Astrocyte (in vitro differentiated cells and primary cell): Measurements from ENCODE around the gene ZC3H18. TPM values are rescaled to one million over a fixed set of nuclear protein-coding genes. Genes with fewer than 3 reads are reported as not detected.

Source experiments
- DNase-seq: peaks from one replicate; pipeline ENCODE4 v3.0.0-alpha.2; 2010; ENCODE audit warnings: low read depth
- FAIRE-seq: peaks from 2 replicates; lab custom pipeline; 2011; peaks lifted over from hg19 to GRCh38; lab: Jason Lieb, UNC
- H2AFZ ChIP-seq: 2 replicates; pipeline ENCODE4 v1.6.0; 2012; ENCODE audit warnings: low read depth, low read length, inconsistent platforms
- H3K27ac ChIP-seq: 2 replicates; pipeline ENCODE4 v1.5.1; 2011; ENCODE audit warnings: low read depth, low read length, inconsistent platforms
- H3K27me3 ChIP-seq: 2 replicates; pipeline ENCODE4 v1.6.0; 2011; ENCODE audit warnings: low read length, inconsistent platforms; ENCODE audit not compliant: insufficient read depth
- H3K36me3 ChIP-seq: 2 replicates; pipeline ENCODE4 v1.5.1; 2011; ENCODE audit warnings: low read length, inconsistent platforms; ENCODE audit not compliant: insufficient read depth
- H3K4me1 ChIP-seq: 2 replicates; pipeline ENCODE4 v1.5.1; 2011; ENCODE audit warnings: low read length, inconsistent platforms; ENCODE audit not compliant: insufficient read depth
- H3K4me2 ChIP-seq: 2 replicates; pipeline ENCODE4 v1.6.0; 2012; ENCODE audit warnings: low read length, inconsistent platforms
- H3K4me3 ChIP-seq: 2 replicates; pipeline ENCODE4 v1.5.1; 2011; ENCODE audit warnings: low read depth, mild to moderate bottlenecking, low read length, inconsistent platforms; ENCODE audit not compliant: insufficient read depth
- H3K79me2 ChIP-seq: 2 replicates; pipeline ENCODE4 v1.6.0; 2012; ENCODE audit warnings: mild to moderate bottlenecking, low read length, inconsistent platforms; ENCODE audit not compliant: insufficient read depth
- H3K9ac ChIP-seq: 2 replicates; pipeline ENCODE4 v1.6.0; 2012; ENCODE audit warnings: mild to moderate bottlenecking, low read length, inconsistent platforms
- H3K9me3 ChIP-seq: 2 replicates; pipeline ENCODE4 v1.5.1; 2012; ENCODE audit warnings: low read depth, mild to moderate bottlenecking, low read length, inconsistent platforms; ENCODE audit not compliant: insufficient read depth
- H4K20me1 ChIP-seq: 2 replicates; pipeline ENCODE4 v1.6.0; 2012; ENCODE audit warnings: low read length, inconsistent platforms; ENCODE audit not compliant: insufficient read depth
- H3K27ac Mint-ChIP-seq: one replicate; pipeline ENCODE4 v1.8.0; 2021; ENCODE audit warnings: mild to moderate bottlenecking, mixed read lengths; ENCODE audit not compliant: unreplicated experiment
- H3K27me3 Mint-ChIP-seq: one replicate; pipeline ENCODE4 v1.8.0; 2021; ENCODE audit warnings: low read depth, mixed read lengths; ENCODE audit not compliant: unreplicated experiment
- H3K36me3 Mint-ChIP-seq: one replicate; pipeline ENCODE4 v1.8.0; 2021; ENCODE audit warnings: low read depth, mixed read lengths; ENCODE audit not compliant: unreplicated experiment
- H3K4me1 Mint-ChIP-seq: one replicate; pipeline ENCODE4 v1.8.0; 2021; ENCODE audit warnings: low read depth, mixed read lengths; ENCODE audit not compliant: unreplicated experiment
- H3K4me3 Mint-ChIP-seq: one replicate; pipeline ENCODE4 v1.8.0; 2021; ENCODE audit warnings: mild to moderate bottlenecking, moderate library complexity, mixed read lengths; ENCODE audit not compliant: unreplicated experiment
- H3K9me3 Mint-ChIP-seq: one replicate; pipeline ENCODE4 v1.8.0; 2021; ENCODE audit warnings: mild to moderate bottlenecking, mixed read lengths; ENCODE audit not compliant: unreplicated experiment
- EZH2 ChIP-seq: IDR thresholded peaks from 2 replicates; pipeline ENCODE4 v1.6.1; 2012; ENCODE audit warnings: mild to moderate bottlenecking, low read length, inconsistent platforms; ENCODE audit not compliant: insufficient read depth
- total RNA-seq: library from RNA; stranded (reverse); gene quantifications from 2 replicates; pipeline ENCODE4 v1.2.1, GENCODE V29; 2021
- TF ChIP-seq, protein P1 (sequence below): IDR thresholded peaks from 2 replicates; pipeline ENCODE4 v1.5.1; 2011; ENCODE audit warnings: low read depth, mild to moderate bottlenecking, inconsistent platforms, low read length, moderate library complexity; ENCODE audit not compliant: insufficient read depth

ZC3H18 gene
- total RNA-seq, 1 donor from 2014 or later, result 32.8 TPM

DNA sequence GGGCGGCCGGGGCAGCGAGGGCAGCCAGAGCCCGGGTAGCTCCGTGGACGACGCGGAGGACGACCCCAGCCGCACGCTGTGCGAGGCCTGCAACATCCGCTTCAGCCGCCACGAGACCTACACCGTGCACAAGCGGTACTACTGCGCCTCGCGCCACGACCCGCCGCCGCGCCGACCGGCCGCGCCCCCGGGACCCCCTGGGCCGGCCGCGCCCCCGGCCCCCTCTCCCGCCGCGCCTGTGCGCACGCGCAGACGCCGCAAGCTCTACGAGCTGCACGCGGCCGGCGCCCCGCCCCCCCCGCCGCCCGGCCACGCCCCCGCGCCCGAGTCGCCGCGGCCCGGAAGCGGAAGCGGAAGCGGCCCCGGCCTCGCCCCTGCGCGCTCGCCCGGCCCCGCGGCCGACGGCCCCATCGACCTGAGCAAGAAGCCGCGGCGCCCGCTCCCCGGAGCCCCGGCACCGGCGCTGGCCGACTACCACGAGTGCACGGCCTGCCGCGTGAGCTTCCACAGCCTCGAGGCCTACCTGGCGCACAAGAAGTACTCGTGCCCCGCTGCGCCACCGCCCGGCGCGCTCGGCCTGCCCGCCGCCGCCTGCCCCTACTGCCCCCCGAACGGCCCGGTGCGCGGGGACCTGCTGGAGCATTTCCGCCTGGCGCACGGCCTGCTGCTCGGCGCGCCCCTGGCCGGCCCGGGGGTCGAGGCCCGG is 36.1 kb upstream of the ZC3H18 start:
- Mint-ChIP-seq H3K27ac (no peak overlapping the region), H3K4me1 (peaks cover 4% of the 10 kb centered on the region), H3K9me3 (no peaks in the 10 kb centered on the region), H3K27me3 (peaks cover 12% of the 10 kb centered on the region), H3K4me3 (no peak overlapping the region), H3K36me3 (peaks cover 10% of the 10 kb centered on the region)
- Histone ChIP-seq H3K9me3 (no peaks in the 10 kb centered on the region), H3K4me3 (peak overlapping the region; percentile 54), H3K27me3 (peaks cover 6% of the 10 kb centered on the region), H2AFZ (peak overlapping the region; percentile 66), H3K79me2 (no peaks in the 10 kb centered on the region), H3K9ac (peak overlapping the region; percentile 70), H3K4me2 (peak overlapping the region; percentile 81), H3K27ac (peak overlapping the region; percentile 19), H3K4me1 (peaks cover 12% of the 10 kb centered on the region), H4K20me1 (peaks cover 9% of the 10 kb centered on the region), H3K36me3 (no peaks in the 10 kb centered on the region)
- no peak for FAIRE-seq
- peak; percentile 25 for DNase-seq
- TF ChIP-seq, protein P1, sequence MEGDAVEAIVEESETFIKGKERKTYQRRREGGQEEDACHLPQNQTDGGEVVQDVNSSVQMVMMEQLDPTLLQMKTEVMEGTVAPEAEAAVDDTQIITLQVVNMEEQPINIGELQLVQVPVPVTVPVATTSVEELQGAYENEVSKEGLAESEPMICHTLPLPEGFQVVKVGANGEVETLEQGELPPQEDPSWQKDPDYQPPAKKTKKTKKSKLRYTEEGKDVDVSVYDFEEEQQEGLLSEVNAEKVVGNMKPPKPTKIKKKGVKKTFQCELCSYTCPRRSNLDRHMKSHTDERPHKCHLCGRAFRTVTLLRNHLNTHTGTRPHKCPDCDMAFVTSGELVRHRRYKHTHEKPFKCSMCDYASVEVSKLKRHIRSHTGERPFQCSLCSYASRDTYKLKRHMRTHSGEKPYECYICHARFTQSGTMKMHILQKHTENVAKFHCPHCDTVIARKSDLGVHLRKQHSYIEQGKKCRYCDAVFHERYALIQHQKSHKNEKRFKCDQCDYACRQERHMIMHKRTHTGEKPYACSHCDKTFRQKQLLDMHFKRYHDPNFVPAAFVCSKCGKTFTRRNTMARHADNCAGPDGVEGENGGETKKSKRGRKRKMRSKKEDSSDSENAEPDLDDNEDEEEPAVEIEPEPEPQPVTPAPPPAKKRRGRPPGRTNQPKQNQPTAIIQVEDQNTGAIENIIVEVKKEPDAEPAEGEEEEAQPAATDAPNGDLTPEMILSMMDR, result no peak
- TF ChIP-seq EZH2, result no peak

DNA sequence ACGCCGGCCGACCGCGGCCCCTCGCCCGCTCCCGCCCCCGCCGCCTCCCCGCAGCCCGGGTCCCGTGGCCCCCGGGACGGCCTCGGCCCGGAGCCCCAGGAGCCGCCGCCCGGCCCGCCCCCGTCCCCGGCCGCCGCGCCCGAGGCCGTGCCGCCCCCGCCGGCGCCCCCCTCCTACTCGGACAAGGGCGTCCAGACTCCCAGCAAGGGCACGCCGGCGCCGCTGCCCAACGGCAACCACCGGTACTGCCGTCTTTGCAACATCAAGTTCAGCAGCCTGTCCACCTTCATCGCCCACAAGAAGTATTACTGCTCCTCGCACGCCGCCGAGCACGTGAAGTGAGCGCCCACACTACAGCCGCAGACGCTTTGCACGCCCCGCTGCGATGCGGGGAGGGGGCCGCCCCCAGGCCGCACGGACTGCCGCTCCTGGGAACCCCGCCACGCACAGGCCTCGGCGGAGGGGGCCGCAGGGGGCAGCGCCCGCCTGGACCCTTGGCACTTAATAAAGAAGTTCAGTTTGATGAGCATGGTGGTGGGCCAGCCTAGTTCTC is 35.5 kb upstream of the ZC3H18 start:
- peaks cover 14% of the 10 kb centered on the region for H3K27me3 Mint-ChIP-seq
- H3K4me1 Mint-ChIP-seq, result peaks cover 4% of the 10 kb centered on the region
- Histone ChIP-seq H3K4me1 (peaks cover 12% of the 10 kb centered on the region), H4K20me1 (peaks cover 9% of the 10 kb centered on the region), H3K27me3 (peaks cover 12% of the 10 kb centered on the region), H3K4me3 (peak overlapping the region; percentile 28), H3K4me2 (peak overlapping the region; percentile 81), H3K36me3 (no peaks in the 10 kb centered on the region), H3K9ac (no peak overlapping the region), H3K79me2 (no peaks in the 10 kb centered on the region), H2AFZ (no peak overlapping the region), H3K27ac (no peak overlapping the region), H3K9me3 (no peaks in the 10 kb centered on the region)
- H3K4me3 Mint-ChIP-seq, result peak overlapping the region; percentile 84
- FAIRE-seq (no peak), DNase-seq (peak; percentile 29)
- TF ChIP-seq, protein P1, result no peak
- TF ChIP-seq EZH2, result no peak
- H3K9me3 Mint-ChIP-seq, result no peaks in the 10 kb centered on the region
- H3K27ac Mint-ChIP-seq, result no peak overlapping the region
- peaks cover 8% of the 10 kb centered on the region for H3K36me3 Mint-ChIP-seq
